DND-41 (cell line): ENCODE measurements around the gene THSD7B.

Experiments used
- EZH2 ChIP-seq: IDR thresholded peaks from 3 replicates; pipeline ENCODE4 v1.6.1; 2012; ENCODE audit warnings: borderline replicate concordance, low read depth, mild to moderate bottlenecking, moderate library complexity, low read length, inconsistent platforms; ENCODE audit not compliant: severe bottlenecking
- TF ChIP-seq, protein P1 (sequence below): IDR thresholded peaks from 2 replicates; pipeline ENCODE4 v1.5.1; 2012; ENCODE audit warnings: borderline replicate concordance, low read length, moderate library complexity, mild to moderate bottlenecking; ENCODE audit not compliant: poor library complexity, severe bottlenecking; ENCODE audit errors: extremely low read depth

DNA sequence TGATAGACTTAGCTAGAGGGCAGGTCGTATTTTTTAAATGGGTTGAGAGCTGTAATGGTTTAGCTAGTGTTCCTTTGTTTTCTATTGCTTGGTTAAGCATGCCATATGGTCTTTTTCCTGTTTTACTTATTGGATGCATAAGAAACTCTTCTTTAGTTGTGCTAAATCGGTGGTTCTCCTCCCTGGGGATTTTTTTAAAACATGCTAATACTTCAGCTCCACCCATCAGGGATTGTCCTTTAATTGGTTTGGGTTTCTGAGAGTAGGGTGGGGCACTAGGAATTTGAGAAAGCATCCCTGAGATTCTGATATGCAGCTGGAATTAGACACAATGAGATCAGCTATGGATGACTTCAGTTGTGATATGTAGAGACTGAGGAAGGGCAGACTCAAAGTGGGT, 497.2 kb downstream of the THSD7B start:
- TF ChIP-seq, protein P1, sequence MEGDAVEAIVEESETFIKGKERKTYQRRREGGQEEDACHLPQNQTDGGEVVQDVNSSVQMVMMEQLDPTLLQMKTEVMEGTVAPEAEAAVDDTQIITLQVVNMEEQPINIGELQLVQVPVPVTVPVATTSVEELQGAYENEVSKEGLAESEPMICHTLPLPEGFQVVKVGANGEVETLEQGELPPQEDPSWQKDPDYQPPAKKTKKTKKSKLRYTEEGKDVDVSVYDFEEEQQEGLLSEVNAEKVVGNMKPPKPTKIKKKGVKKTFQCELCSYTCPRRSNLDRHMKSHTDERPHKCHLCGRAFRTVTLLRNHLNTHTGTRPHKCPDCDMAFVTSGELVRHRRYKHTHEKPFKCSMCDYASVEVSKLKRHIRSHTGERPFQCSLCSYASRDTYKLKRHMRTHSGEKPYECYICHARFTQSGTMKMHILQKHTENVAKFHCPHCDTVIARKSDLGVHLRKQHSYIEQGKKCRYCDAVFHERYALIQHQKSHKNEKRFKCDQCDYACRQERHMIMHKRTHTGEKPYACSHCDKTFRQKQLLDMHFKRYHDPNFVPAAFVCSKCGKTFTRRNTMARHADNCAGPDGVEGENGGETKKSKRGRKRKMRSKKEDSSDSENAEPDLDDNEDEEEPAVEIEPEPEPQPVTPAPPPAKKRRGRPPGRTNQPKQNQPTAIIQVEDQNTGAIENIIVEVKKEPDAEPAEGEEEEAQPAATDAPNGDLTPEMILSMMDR: no peak
- TF ChIP-seq EZH2: no peak
